ENCODE measurements around the gene CD28.

CD28 gene

DNA sequence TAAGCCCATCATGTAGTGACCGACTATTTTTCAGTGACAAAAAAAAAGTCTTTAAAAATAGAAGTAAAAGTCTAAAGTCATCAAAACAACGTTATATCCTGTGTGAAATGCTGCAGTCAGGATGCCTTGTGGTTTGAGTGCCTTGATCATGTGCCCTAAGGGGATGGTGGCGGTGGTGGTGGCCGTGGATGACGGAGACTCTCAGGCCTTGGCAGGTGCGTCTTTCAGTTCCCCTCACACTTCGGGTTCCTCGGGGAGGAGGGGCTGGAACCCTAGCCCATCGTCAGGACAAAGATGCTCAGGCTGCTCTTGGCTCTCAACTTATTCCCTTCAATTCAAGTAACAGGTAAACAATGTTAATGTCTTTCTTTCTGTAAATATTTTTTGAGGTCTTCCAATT, at the start of gene CD28:
CD28 (plus strand) TSS at position 237 of the 400 bp plus-strand sequence; CDS start at position 295, 58 bp downstream.
- no peak within 1 kb of the TSS for H3K27ac ChIP-seq
- no peak for TF ChIP-seq ZFX (IDR thresholded peaks at IDR 0.05; ENCODE audit: borderline replicate concordance)
- TF ChIP-seq, protein P1, sequence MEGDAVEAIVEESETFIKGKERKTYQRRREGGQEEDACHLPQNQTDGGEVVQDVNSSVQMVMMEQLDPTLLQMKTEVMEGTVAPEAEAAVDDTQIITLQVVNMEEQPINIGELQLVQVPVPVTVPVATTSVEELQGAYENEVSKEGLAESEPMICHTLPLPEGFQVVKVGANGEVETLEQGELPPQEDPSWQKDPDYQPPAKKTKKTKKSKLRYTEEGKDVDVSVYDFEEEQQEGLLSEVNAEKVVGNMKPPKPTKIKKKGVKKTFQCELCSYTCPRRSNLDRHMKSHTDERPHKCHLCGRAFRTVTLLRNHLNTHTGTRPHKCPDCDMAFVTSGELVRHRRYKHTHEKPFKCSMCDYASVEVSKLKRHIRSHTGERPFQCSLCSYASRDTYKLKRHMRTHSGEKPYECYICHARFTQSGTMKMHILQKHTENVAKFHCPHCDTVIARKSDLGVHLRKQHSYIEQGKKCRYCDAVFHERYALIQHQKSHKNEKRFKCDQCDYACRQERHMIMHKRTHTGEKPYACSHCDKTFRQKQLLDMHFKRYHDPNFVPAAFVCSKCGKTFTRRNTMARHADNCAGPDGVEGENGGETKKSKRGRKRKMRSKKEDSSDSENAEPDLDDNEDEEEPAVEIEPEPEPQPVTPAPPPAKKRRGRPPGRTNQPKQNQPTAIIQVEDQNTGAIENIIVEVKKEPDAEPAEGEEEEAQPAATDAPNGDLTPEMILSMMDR (IDR thresholded peaks at IDR 0.05), result no peak

DNA sequence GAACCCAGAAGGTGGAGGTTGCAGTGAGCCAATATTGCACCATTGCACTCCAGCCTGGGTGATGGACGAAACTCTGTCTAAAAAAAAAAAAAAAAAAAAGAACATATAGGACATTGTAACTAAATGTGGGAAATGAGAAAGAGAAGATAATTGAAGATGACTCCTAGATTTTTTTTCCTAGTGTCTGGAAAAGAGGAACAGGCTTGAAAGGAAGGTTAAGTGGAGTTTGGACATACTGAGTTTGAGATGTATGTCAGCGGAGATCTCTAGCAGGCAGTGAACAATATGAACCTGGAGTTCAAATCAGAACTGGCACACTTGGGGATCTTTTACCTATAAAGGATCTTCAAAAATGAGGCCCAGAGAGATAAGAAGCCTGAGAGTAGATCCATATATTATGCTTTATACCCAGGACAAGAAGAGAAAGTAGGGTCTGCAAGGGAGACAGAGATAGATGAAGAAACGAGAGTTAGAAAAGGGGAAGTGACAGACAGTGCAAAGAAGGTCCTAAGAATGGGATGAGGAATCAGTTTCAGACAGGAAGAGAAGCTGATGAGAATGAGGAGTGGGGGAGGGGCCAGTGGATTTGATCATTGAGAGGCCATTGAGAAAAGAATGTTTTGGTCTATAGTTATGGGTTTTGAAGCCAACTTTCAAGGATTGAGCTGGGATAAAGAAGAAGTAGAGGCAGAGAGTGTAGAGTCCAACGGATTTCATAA, 46.9 kb upstream of the CD28 start:
- no peak overlapping the region for H3K27ac ChIP-seq
- TF ChIP-seq ZFX (IDR thresholded peaks at IDR 0.05; ENCODE audit: borderline replicate concordance), result no peak
- TF ChIP-seq, protein P1 (IDR thresholded peaks at IDR 0.05), result no peak

DNA sequence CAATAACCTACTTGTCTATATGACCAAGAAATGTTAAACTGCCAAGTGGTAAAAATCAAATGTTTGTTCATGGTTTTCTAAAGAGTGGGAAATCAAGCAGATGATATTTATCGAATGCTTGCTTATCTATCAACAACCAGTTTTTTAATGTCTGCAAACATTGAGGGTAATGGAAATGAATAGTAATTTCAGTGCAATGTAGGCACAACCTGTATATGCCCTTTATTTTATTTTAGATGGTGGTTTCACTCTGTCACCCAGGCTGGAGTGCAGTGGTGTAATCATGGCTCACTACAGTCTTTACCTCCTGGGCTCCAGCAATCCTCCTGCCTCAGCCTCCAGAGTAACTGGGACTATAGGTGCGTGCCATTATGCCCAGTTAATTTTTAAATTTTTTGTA, 46.0 kb upstream of the CD28 start:
- no peak overlapping the region for H3K27ac ChIP-seq
- no peak for TF ChIP-seq ZFX (IDR thresholded peaks at IDR 0.05; ENCODE audit: borderline replicate concordance)
- TF ChIP-seq, protein P1 (IDR thresholded peaks at IDR 0.05), result no peak

DNA sequence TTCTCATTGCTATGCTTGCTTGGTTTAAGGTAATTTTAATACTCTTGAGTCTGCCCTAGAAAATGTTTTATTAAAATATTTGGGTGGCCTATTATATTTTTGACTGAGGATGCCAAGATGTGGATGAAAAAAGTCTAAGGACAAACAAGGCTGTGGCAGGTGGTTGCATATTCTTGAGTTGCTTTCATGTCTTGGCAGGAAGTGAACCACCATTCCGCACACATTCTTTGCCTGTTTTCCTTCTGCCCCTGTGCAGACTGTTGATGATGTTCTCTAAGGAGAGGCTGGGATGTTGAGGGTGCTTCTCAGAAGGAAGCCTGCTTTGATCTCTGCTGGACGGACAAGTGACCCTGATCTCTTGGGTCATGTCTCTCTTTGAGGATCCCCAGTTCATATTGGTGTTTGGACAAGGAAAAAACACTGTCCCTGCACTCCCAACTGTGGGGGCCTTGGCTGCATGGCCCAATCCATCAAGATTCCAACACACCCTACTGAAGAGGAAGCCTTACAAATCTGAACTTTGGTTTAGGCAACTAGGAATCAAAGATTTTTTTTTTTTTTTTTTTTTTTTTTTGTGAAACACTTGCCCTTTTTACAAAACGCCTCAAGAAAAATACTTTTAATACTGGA, 45.0 kb upstream of the CD28 start:
- TF ChIP-seq, protein P1 (IDR thresholded peaks at IDR 0.05), result no peak
- TF ChIP-seq ZFX (IDR thresholded peaks at IDR 0.05; ENCODE audit: borderline replicate concordance), result no peak
- H3K27ac ChIP-seq, result no peak overlapping the region

DNA sequence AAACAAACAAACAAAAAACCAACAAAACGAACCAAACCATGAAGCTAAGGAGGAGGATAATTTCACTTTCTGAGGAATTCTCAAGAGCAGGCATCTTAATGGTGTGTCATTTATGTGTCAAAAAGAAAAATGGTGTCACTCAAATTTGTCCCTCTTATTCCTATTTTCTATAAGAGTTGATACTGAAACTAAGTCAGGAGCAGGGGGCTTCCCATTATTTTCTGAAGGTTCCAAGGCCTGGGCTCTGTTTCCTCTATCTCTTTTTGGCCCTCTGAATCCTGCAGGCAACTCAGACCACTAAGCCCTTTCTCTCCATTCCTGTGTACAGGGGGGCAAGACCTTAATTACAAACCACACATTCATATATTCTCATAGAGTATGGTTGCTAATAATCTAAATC, 44.0 kb upstream of the CD28 start:
- H3K27ac ChIP-seq, result no peak overlapping the region
- no peak for TF ChIP-seq ZFX (IDR thresholded peaks at IDR 0.05; ENCODE audit: borderline replicate concordance)
- TF ChIP-seq, protein P1 (IDR thresholded peaks at IDR 0.05), result no peak

DNA sequence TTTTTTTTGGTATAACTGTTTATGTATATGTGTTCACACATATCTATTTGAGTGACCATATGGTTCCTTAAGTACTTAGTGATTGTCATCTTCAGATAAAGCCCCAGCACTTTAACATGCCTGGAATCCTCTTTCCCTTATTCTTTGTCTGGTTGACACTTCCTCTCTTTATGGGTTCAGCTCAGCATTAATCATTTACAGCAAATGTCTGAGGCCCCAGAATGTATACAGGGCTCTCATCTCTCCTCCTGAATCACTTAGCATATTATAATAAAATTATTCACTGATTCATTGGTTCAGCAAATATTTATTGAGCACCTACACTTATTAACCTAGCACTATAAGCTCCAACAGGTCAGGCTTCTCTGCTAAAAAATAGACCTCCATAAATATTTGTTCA, 43.5 kb upstream of the CD28 start:
- no peak overlapping the region for H3K27ac ChIP-seq
- no peak for TF ChIP-seq ZFX (IDR thresholded peaks at IDR 0.05; ENCODE audit: borderline replicate concordance)
- TF ChIP-seq, protein P1 (IDR thresholded peaks at IDR 0.05), result no peak

Data from 22Rv1 (cell line).